Midbrain (tissue), 1 donor: ENCODE results near the gene CXCL1.

ENCODE experiments used
- DNase-seq: peaks from one replicate; lab custom pipeline; 2025; lab: John Stamatoyannopoulos, UW

CXCL1 gene

GRCh38 chr4:73852771-73853170 is 16.4 kb upstream of the CXCL1 start:
- no peak for DNase-seq

- no peak for DNase-seq
Observed at GRCh38 chr4:73853246-73853704, 15.9 kb upstream of the CXCL1 start, which contains the start of gene PF4V1. TSS of gene PF4V1 (plus strand) at chr4:73853296. CDS start at chr4:73853363, 67 bp downstream.

GRCh38 chr4:73853718-73854473 is 15.3 kb upstream of the CXCL1 start:
- DNase-seq, result no peak

GRCh38 chr4:73855406-73855805 is 13.8 kb upstream of the CXCL1 start:
- DNase-seq, result no peak

GRCh38 chr4:73856518-73856917 is 12.7 kb upstream of the CXCL1 start:
- no peak for DNase-seq

- DNase-seq, result no peak
Observed at GRCh38 chr4:73859614-73860088, 9.5 kb upstream of the CXCL1 start.

GRCh38 chr4:73860181-73860580 is 9.0 kb upstream of the CXCL1 start:
- DNase-seq, result no peak

- DNase-seq, result no peak
Observed at GRCh38 chr4:73860917-73861316, 8.3 kb upstream of the CXCL1 start.

- DNase-seq, result no peak
Observed at GRCh38 chr4:73862322-73862721, 6.9 kb upstream of the CXCL1 start.

GRCh38 chr4:73864365-73864764 is 4.8 kb upstream of the CXCL1 start:
- DNase-seq, result no peak

- no peak for DNase-seq
Observed at GRCh38 chr4:73864961-73865360, 4.2 kb upstream of the CXCL1 start.

- no peak for DNase-seq
Observed at GRCh38 chr4:73865431-73866096, 3.6 kb upstream of the CXCL1 start.

- DNase-seq, result no peak
Observed at GRCh38 chr4:73866246-73866645, 2.9 kb upstream of the CXCL1 start.

GRCh38 chr4:73867783-73868182 is 1.4 kb upstream of the CXCL1 start:
- no peak for DNase-seq

GRCh38 chr4:73868206-73869129 is 725 bp upstream of the CXCL1 start:
- no peak for DNase-seq

- DNase-seq, result no peak
Observed at GRCh38 chr4:73870260-73870659, 1.1 kb downstream of the CXCL1 start.

GRCh38 chr4:73870768-73871167 is 1.6 kb downstream of the CXCL1 start:
- no peak for DNase-seq

GRCh38 chr4:73871511-73872310 is 2.5 kb downstream of the CXCL1 start:
- DNase-seq, result no peak

- no peak for DNase-seq
Observed at GRCh38 chr4:73872316-73873108, 3.3 kb downstream of the CXCL1 start.

- no peak for DNase-seq
Observed at GRCh38 chr4:73874386-73874785, 5.2 kb downstream of the CXCL1 start.

- DNase-seq, result no peak
Observed at GRCh38 chr4:73875401-73875800, 6.2 kb downstream of the CXCL1 start.
